Activated CD4-positive, alpha-beta memory T cell treated with anti-CD3 and anti-CD28 coated beads for 36 hours (primary cell): ENCODE data around the gene ANKRD27. TPM values are rescaled to one million over a fixed set of nuclear protein-coding genes. Genes with fewer than 3 reads are reported as not detected.
A peak's percentile ranks its signal among the peaks of the same experiment; 100 is the strongest.
"Not testable (repeated sequence)": the region's sequence is repeated elsewhere in the genome, so short reads cannot be mapped to it uniquely, and the experiment has no call there.

Experiments
- CTCF ChIA-PET: fragments of 350-600 bp; sonication (Branson Sonifier 250); formaldehyde crosslinking; loops from one replicate; lab custom pipeline; 2021; ENCODE audit warnings: antibody characterized with exemption, inconsistent platforms; lab: Charles Lee
- POLR2A ChIA-PET: fragments of 350-600 bp; sonication (Branson Sonifier 250); formaldehyde crosslinking; loops from one replicate; lab custom pipeline; 2021; ENCODE audit warnings: antibody characterized with exemption; lab: Charles Lee
- DNase-seq: peaks from one replicate; pipeline ENCODE4 v3.0.0-alpha.2; 2020
- H3K27ac Mint-ChIP-seq: one replicate; pipeline ENCODE4 v1.8.0; 2021; ENCODE audit warnings: mixed read lengths
- H3K27me3 Mint-ChIP-seq: one replicate; pipeline ENCODE4 v1.8.0; 2021; ENCODE audit warnings: mixed read lengths
- H3K36me3 Mint-ChIP-seq: one replicate; pipeline ENCODE4 v1.8.0; 2021; ENCODE audit warnings: mixed read lengths
- H3K4me1 Mint-ChIP-seq: one replicate; pipeline ENCODE4 v1.8.0; 2021; ENCODE audit warnings: low read depth, mixed read lengths
- H3K4me3 Mint-ChIP-seq: one replicate; pipeline ENCODE4 v1.8.0; 2021; ENCODE audit warnings: mild to moderate bottlenecking, mixed read lengths
- H3K9me3 Mint-ChIP-seq: one replicate; pipeline ENCODE4 v1.8.0; 2021; ENCODE audit warnings: mixed read lengths
- intact Hi-C: fragments of 100-400 bp; cut with micrococcal nuclease; formaldehyde crosslinking; loops from one replicate; pipeline ENCODE4 v1.15.1; 2023
- total RNA-seq, 2 experiments: library from RNA; stranded (reverse); gene quantifications; one replicate each; pipeline ENCODE4 v1.2.3, GENCODE V29; 2021

ANKRD27 gene
- total RNA-seq, 2 experiments from 2014 or later = 39.7 to 45.4 TPM

GRCh38 chr19:32594021-32594420 lies 81.0 kb downstream of the ANKRD27 start:
- Mint-ChIP-seq H3K4me1 (no peaks in the 10 kb centered on the region), H3K4me3 (no peak overlapping the region), H3K27ac (peak overlapping the region; percentile 38), H3K27me3 (no peaks in the 10 kb centered on the region), H3K36me3 (peaks cover 44% of the 10 kb centered on the region), H3K9me3 (no peaks in the 10 kb centered on the region)
- ChIA-PET CTCF (no interaction called here), POLR2A (interaction anchor here (0.7 kb wide), 1 partner anchor 106 kb away, joined by 3 read pairs; no protein-coding TSS in a partner anchor)
- no peak for DNase-seq
- intact Hi-C loops = no loop called here

- H3K27me3 Mint-ChIP-seq, H3K4me3 Mint-ChIP-seq: not testable (repeated sequence)
These were observed 87.1 kb downstream of the ANKRD27 start for GRCh38 chr19:32587747-32588504.

GRCh38 chr19:32581705-32582179 lies 93.2 kb downstream of the ANKRD27 start:
- H3K4me3 Mint-ChIP-seq = peak overlapping the region; percentile 89
- CTCF ChIA-PET = interaction anchor here (1.9 to 3.4 kb wide), 2 partner anchors 16 to 18 kb away, joined by 8 to 11 read pairs; no protein-coding TSS in a partner anchor
- POLR2A ChIA-PET = interaction anchor here (1.6 to 2.0 kb wide), 2 partner anchors 110 to 176 kb away, joined by 4 to 8 read pairs; partner anchors contain the start of genes DPY19L3 and NUDT19
- peak overlapping the region; percentile 74 for H3K27ac Mint-ChIP-seq
- DNase-seq = no peak
- no peaks in the 10 kb centered on the region for H3K27me3 Mint-ChIP-seq
- intact Hi-C loops = loop anchor here (1.0 to 5.0 kb wide), 3 partner anchors 94 to 391 kb away; partner anchors contain the start of genes ANKRD27, CEP89, FAAP24 and RGS9BP
- peaks cover 32% of the 10 kb centered on the region for H3K4me1 Mint-ChIP-seq
- H3K36me3 Mint-ChIP-seq = peaks cover 34% of the 10 kb centered on the region
- no peaks in the 10 kb centered on the region for H3K9me3 Mint-ChIP-seq

More at GRCh38 chr19:32587747-32588504, 87.1 kb downstream of the ANKRD27 start:
- intact Hi-C loops, DNase-seq, CTCF ChIA-PET, H3K27ac Mint-ChIP-seq, H3K9me3 Mint-ChIP-seq, POLR2A ChIA-PET: not testable (repeated sequence)
- H3K4me1 Mint-ChIP-seq = peaks cover 19% of the 10 kb centered on the region
- H3K36me3 Mint-ChIP-seq = peaks cover 53% of the 10 kb centered on the region

- DNase-seq = peak; percentile 98
- H3K27me3 Mint-ChIP-seq = no peaks in the 10 kb centered on the region
- no peaks in the 10 kb centered on the region for H3K9me3 Mint-ChIP-seq
- H3K4me3 Mint-ChIP-seq = peak within 1 kb of the TSS; percentile 89
- ChIA-PET POLR2A (interaction anchor here (0.9 to 2.0 kb wide), 3 partner anchors 94 to 176 kb away, joined by 3 to 8 read pairs (median 4); partner anchors contain the start of genes ANKRD27, DPY19L3, NUDT19 and RGS9BP), CTCF (interaction anchor here (0.5 to 3.4 kb wide), 3 partner anchors 17 to 427 kb away, joined by 3 to 11 read pairs (median 8); no protein-coding TSS in a partner anchor)
- intact Hi-C loops = loop anchor here (1.0 to 5.0 kb wide), 3 partner anchors 94 to 391 kb away; partner anchors contain the start of genes ANKRD27, CEP89, FAAP24 and RGS9BP
- peak within 1 kb of the TSS; percentile 76 for H3K27ac Mint-ChIP-seq
- H3K36me3 Mint-ChIP-seq = peaks cover 28% of the 10 kb centered on the region
- peaks cover 28% of the 10 kb centered on the region for H3K4me1 Mint-ChIP-seq
These were observed 93.9 kb downstream of the ANKRD27 start, which contains the start of gene PDCD5 for GRCh38 chr19:32580901-32581704. PDCD5 (plus strand) TSS chr19:32581190; CDS start chr19:32581262, 72 bp downstream.

DNA sequence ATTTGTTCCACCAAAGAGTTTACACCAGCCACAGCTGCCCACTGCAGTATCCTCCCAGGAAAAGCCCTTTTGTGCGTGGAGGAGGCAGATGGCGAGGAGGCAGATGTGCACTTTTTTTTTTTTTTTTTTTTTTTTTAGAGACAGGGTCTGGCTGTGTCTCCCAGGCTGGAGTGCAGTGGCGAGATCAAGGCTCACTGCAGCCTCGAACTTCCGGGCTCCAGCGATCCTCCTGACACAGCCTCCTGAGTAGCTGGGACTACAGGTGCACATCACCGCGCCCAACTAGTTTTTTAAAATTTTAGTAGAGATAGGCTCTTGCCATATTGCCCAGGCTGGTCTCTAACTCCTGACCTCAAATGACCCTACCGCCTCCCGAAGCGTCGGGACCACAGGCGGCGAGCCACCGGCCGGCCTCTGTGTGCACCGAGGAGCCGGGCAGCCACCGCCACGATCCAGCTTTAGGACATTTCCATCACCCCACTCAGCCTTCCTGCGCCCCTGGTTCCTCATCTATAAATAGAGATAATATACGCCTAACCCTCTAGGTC lies 94.6 kb downstream of the ANKRD27 start:
- peaks cover 26% of the 10 kb centered on the region for H3K4me1 Mint-ChIP-seq
- H3K36me3 Mint-ChIP-seq = peaks cover 23% of the 10 kb centered on the region
- DNase-seq = no peak
- no peaks in the 10 kb centered on the region for H3K27me3 Mint-ChIP-seq
- no peaks in the 10 kb centered on the region for H3K9me3 Mint-ChIP-seq
- peak overlapping the region; percentile 89 for H3K4me3 Mint-ChIP-seq
- ChIA-PET CTCF (interaction anchor here (0.5 to 1.9 kb wide), 2 partner anchors 20 to 427 kb away, joined by 3 to 8 read pairs; no protein-coding TSS in a partner anchor), POLR2A (interaction anchor here (0.9 to 2.0 kb wide), 3 partner anchors 95 to 175 kb away, joined by 3 to 8 read pairs (median 4); partner anchors contain the start of genes ANKRD27, DPY19L3, NUDT19 and RGS9BP)
- intact Hi-C loops = loop anchor here (5.0 kb wide), 2 partner anchors 233 to 392 kb away; partner anchors contain the start of genes CEP89, FAAP24 and ZNF507
- peak overlapping the region; percentile 61 for H3K27ac Mint-ChIP-seq

DNA sequence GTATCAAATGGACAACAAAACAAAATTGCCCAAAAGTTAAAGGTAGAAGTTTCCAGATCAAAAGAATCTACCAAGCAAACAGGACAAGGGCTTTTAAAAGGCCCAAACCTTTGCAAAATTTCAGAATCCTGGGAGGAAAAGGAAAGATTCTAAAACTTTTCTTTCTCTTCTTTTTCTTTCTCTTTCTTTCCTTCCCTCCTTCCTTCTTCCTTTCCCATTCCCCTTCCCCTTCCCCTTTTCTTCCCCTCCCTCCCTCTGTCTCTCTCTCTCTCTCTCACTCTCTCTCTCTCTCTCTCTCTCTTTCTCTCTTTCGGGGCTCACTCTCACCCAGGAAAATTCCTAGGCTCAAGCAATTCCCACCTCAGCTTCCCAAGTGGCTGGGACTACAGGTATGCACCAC lies 98.2 kb downstream of the ANKRD27 start:
- H3K4me1 Mint-ChIP-seq = peaks cover 10% of the 10 kb centered on the region
- H3K27me3 Mint-ChIP-seq = peaks cover 4% of the 10 kb centered on the region
- ChIA-PET POLR2A (no interaction called here), CTCF (no interaction called here)
- H3K36me3 Mint-ChIP-seq = peaks cover 2% of the 10 kb centered on the region
- H3K27ac Mint-ChIP-seq = no peak overlapping the region
- no peak overlapping the region for H3K4me3 Mint-ChIP-seq
- no peak for DNase-seq
- no peaks in the 10 kb centered on the region for H3K9me3 Mint-ChIP-seq
- intact Hi-C loops = loop anchor here (5.0 kb wide), 1 partner anchor 169 kb away; the partner anchor contains the start of gene DPY19L3

DNA sequence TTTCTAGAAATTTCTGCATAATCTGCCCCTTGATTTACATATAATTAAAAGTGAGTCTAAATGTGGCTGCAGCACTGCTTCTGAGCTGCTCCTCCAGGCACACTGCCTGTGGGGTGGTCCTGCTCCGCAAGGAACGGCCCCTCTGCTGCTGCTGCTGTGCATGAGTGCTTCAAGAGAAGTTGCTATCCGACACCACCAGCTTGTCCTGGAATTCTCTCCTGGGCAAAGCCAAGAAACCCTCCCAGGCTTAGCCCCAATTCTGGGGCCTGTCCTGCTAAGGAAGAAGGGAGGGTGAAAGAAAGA lies 101.5 kb downstream of the ANKRD27 start:
- no peak overlapping the region for H3K4me3 Mint-ChIP-seq
- H3K4me1 Mint-ChIP-seq = peaks cover 7% of the 10 kb centered on the region
- intact Hi-C loops = no loop called here
- no peaks in the 10 kb centered on the region for H3K9me3 Mint-ChIP-seq
- no peak for DNase-seq
- POLR2A ChIA-PET = no interaction called here
- H3K36me3 Mint-ChIP-seq = no peaks in the 10 kb centered on the region
- peaks cover 15% of the 10 kb centered on the region for H3K27me3 Mint-ChIP-seq
- CTCF ChIA-PET = no interaction called here
- no peak overlapping the region for H3K27ac Mint-ChIP-seq

DNA sequence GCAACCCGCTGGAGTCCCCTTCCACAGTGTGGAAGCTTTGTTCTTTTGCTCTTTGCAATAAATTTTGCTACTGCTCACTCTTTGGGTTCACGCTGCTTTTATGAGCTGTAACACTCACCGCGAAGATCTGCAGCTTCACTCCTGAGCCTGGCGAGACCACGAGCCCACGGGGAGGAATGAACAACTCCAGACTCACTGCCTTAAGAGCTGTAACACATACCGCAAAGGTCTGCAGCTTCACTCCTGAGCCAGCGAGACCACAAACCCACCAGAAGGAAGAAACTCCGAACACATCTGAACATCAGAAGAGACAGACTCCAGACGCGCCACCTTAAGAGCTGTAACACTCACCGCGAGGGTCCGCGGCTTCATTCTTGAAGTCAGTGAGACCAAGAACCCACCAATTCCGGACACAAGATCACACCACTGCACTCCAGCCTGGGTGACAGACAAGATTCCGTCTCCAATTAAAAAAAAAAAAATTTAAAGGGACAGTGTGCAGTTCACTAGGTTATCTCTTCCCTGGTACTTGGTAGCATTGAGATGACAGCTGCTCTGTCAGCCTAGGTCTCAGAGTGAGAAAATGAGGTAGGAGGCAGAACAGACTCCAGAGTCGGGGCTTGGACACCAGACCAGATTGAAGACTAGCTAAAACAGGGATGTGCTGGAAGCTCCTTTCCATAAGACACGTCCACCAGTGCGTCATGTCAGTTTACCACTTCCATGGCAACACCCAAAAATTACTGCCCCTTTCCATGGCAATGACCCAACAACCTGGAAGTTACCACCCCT lies 102.1 kb downstream of the ANKRD27 start:
- H3K36me3 Mint-ChIP-seq, H3K27ac Mint-ChIP-seq, intact Hi-C loops, POLR2A ChIA-PET, CTCF ChIA-PET, H3K9me3 Mint-ChIP-seq, H3K4me1 Mint-ChIP-seq: not testable (repeated sequence)
- H3K27me3 Mint-ChIP-seq = peaks cover 15% of the 10 kb centered on the region
- DNase-seq = peak; percentile 15
- peak overlapping the region; percentile 45 for H3K4me3 Mint-ChIP-seq

DNA sequence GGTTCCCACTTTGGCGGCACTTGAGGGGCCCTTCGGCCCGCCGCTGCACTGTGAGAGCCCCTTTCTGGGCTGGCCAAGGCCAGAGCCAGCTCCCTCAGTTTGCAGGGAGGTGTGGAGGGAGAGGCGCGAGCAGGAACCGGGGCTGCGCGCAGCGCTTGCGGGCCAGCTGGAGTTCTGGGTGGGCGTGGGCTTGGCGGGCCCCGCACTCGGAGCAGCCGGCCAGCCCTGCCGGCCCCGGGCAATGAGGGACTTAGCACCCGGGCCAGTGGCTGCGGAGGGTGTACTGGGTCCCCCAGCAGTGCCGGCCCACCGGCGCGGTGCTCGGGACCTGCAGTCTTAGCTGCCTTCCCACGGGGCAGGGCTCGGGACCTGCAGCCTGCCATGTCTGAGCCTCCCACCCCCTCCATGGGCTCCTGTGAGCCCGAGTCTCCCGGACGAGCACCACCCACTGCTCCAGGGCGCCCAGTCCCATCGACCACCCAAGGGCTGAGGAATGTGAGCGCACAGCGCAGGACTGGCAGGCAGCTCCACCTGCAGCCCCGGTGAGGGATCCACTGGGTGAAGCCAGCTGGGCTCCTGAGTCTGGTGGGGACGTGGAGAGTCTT lies 103.4 kb downstream of the ANKRD27 start:
- H3K4me1 Mint-ChIP-seq, intact Hi-C loops, DNase-seq, CTCF ChIA-PET, H3K4me3 Mint-ChIP-seq, POLR2A ChIA-PET, H3K9me3 Mint-ChIP-seq, H3K27ac Mint-ChIP-seq, H3K36me3 Mint-ChIP-seq: not testable (repeated sequence)
- peaks cover 19% of the 10 kb centered on the region for H3K27me3 Mint-ChIP-seq

DNA sequence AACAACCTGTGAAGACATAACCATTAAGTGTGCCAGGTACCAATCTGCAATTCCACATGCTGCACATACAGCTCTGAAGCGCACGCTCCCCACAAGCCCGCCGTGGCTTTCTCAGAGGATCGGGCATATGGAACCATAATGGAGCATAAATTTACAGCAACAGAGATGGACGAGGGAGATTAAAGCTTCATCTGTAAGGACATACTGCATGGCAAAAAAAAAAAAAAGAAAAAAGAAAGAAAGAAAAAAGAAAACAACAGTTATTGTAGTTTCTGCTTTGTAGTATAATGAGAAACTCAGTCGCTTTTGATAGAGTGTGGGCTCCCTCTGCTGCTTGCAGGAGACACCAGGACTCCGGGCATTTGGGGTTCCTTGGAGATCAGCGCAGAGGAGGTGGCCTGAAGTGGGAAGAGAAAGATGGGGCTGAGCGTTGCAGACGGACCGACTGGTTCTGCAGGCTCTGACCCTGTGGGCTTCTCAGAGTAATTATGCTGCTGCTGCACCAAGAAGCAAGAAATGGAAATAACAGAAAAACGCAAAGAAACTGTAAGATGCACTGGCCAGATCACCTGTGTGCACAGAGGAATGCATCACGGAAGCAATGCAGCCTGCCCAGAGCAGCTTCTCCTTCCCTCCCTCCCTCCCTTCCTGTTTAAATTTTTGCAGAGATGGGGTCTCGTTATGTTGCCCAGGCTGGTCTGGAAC lies 104.7 kb downstream of the ANKRD27 start:
- Mint-ChIP-seq H3K4me3 (no peak overlapping the region), H3K27me3 (peaks cover 19% of the 10 kb centered on the region), H3K36me3 (no peaks in the 10 kb centered on the region), H3K9me3 (no peaks in the 10 kb centered on the region), H3K27ac (no peak overlapping the region), H3K4me1 (peaks cover 7% of the 10 kb centered on the region)
- ChIA-PET POLR2A (no interaction called here), CTCF (interaction anchor here (0.7 to 1.8 kb wide), 5 partner anchors 25 to 231 kb away, joined by 3 to 8 read pairs (median 4); no protein-coding TSS in a partner anchor)
- DNase-seq = peak; percentile 63
- intact Hi-C loops = loop anchor here (1.0 kb wide), 1 partner anchor 230 kb away; no protein-coding TSS in a partner anchor
